Measurements from ENCODE around the gene XAB2.

DNA sequence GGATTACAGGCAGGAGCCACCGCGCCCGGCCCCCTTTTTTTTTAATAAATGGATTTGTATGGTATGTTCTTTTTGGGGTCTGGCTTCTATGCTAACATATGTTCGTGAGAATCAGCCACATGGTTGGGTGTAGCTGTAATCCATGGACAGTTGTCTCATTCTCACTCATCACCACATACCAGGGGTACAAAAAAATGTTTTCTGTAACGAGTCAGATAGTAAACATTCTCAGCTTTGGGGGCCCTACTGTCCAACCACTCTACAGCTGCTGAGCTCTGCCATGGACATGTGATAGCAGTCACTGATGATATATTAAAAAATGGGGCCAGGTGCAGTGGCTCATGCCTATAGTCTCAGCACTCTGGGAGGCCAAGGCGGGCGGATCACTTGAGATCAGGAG, 34.4 kb upstream of the XAB2 start:
- TF ChIP-seq, protein P1, sequence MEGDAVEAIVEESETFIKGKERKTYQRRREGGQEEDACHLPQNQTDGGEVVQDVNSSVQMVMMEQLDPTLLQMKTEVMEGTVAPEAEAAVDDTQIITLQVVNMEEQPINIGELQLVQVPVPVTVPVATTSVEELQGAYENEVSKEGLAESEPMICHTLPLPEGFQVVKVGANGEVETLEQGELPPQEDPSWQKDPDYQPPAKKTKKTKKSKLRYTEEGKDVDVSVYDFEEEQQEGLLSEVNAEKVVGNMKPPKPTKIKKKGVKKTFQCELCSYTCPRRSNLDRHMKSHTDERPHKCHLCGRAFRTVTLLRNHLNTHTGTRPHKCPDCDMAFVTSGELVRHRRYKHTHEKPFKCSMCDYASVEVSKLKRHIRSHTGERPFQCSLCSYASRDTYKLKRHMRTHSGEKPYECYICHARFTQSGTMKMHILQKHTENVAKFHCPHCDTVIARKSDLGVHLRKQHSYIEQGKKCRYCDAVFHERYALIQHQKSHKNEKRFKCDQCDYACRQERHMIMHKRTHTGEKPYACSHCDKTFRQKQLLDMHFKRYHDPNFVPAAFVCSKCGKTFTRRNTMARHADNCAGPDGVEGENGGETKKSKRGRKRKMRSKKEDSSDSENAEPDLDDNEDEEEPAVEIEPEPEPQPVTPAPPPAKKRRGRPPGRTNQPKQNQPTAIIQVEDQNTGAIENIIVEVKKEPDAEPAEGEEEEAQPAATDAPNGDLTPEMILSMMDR (IDR thresholded peaks at IDR 0.05) = no peak
- no peak for TF ChIP-seq POLR2A (IDR thresholded peaks at IDR 0.05)
- TF ChIP-seq POLR2AphosphoS5 (IDR thresholded peaks at IDR 0.05) = no peak
- TF ChIP-seq EP300 (IDR thresholded peaks at IDR 0.05; ENCODE audit: low read depth) = no peak

Data from transverse colon (tissue), 4 donors.